SK-N-SH (cell line): ENCODE results near the gene SLC30A10. TPM values are rescaled to one million over a fixed set of nuclear protein-coding genes. Genes with fewer than 3 reads are reported as not detected.

Experiments used
- CTCF ChIA-PET: fragments of 300-600, 350-600 bp; formaldehyde crosslinking; extraction: SDS; loops from one replicate; lab custom pipeline; 2021; lab: Yijun Ruan, JAX
- POLR2A ChIA-PET: fragments of 350-600 bp; sonication (Branson Sonifier 250); formaldehyde crosslinking; extraction: SDS; loops from one replicate; lab custom pipeline; 2020; ENCODE audit warnings: antibody characterized with exemption, inconsistent platforms; lab: Yijun Ruan, JAX
- DNase-seq: peaks from one replicate; pipeline ENCODE4 v3.0.0; 2012
- H2AFZ ChIP-seq: fragments of 200-600 bp; sonication (generic); 2 replicates; pipeline ENCODE4 v1.8.1; 2016; ENCODE audit warnings: antibody characterized with exemption, mild to moderate bottlenecking, low read depth
- H3F3A ChIP-seq: fragments of 200-600 bp; sonication (generic); replicated peaks from 2 replicates; pipeline ENCODE3; 2016; ENCODE audit warnings: antibody characterized with exemption, mild to moderate bottlenecking; ENCODE audit not compliant: insufficient read depth
- H3K27ac ChIP-seq, 2 experiments: fragments of 200-500 bp in 1 of 2; fragments of 200-600 bp in 1 of 2; sonication (Bioruptor generic) in 1 of 2; sonication (generic), shearing (Covaris generic) in 1 of 2; 2 replicates each; pipeline versions ENCODE4 v1.5.1 to v1.6.1; 2014 to 2016; ENCODE audit warnings: low read depth in 2 of 2, inconsistent platforms in 1 of 2, low read length in 1 of 2, mild to moderate bottlenecking in 1 of 2, mixed read lengths in 1 of 2
- H3K27me3 ChIP-seq: fragments of 200-600 bp; sonication (generic), shearing (Covaris generic); 2 replicates; pipeline ENCODE4 v1.6.1; 2016; ENCODE audit warnings: mixed run types; ENCODE audit not compliant: insufficient read depth
- H3K36me3 ChIP-seq, 2 experiments: fragments of 200-500 bp in 1 of 2; fragments of 200-600 bp in 1 of 2; sonication (Bioruptor generic) in 1 of 2; sonication (generic) in 1 of 2; replicated peaks in 1 of 2; 2 replicates each; pipeline versions ENCODE3 to v1.5.1; 2014 to 2016; ENCODE audit warnings: low read length in 1 of 2, mild to moderate bottlenecking in 1 of 2; ENCODE audit not compliant: insufficient read depth in 2 of 2, control insufficient read depth in 1 of 2
- H3K4me1 ChIP-seq, 2 experiments: fragments of 200-500 bp in 1 of 2; fragments of 200-600 bp in 1 of 2; sonication (Bioruptor generic) in 1 of 2; sonication (generic), shearing (Covaris generic) in 1 of 2; 2 replicates each; pipeline versions ENCODE4 v1.5.1 to v1.6.1; 2014 to 2016; ENCODE audit warnings: low read depth in 1 of 2, low read length in 1 of 2, mixed run types in 1 of 2; ENCODE audit not compliant: insufficient read depth in 2 of 2, control insufficient read depth in 1 of 2
- H3K4me2 ChIP-seq: fragments of 200-600 bp; sonication (generic), shearing (Covaris generic); 2 replicates; pipeline ENCODE4 v1.6.1; 2017; ENCODE audit warnings: mixed run types
- H3K4me3 ChIP-seq, 2 experiments: fragments of 200-500 bp in 1 of 2; fragments of 200-600 bp in 1 of 2; sonication (Bioruptor generic) in 1 of 2; sonication (generic), shearing (Covaris generic) in 1 of 2; 2 replicates each; pipeline versions ENCODE4 v1.5.1 to v1.8.1; 2014 to 2016; ENCODE audit warnings: low read depth in 2 of 2, inconsistent platforms in 1 of 2, low read length in 1 of 2, mild to moderate bottlenecking in 1 of 2, mixed read lengths in 1 of 2, moderate library complexity in 1 of 2
- H3K79me2 ChIP-seq: fragments of 200-600 bp; sonication (generic); 2 replicates; pipeline ENCODE4 v1.8.1; 2017; ENCODE audit warnings: mild to moderate bottlenecking; ENCODE audit not compliant: insufficient read depth
- H3K9ac ChIP-seq: fragments of 200-600 bp; sonication (generic); 2 replicates; pipeline ENCODE4 v1.6.1; 2017; ENCODE audit warnings: mixed run types
- H3K9me2 ChIP-seq: fragments of 200-600 bp; sonication (generic); 2 replicates; pipeline ENCODE4 v1.6.1; 2017; ENCODE audit warnings: mixed run types
- H3K9me3 ChIP-seq: fragments of 200-600 bp; sonication (generic); 2 replicates; pipeline ENCODE4 v1.6.1; 2017; ENCODE audit warnings: mixed run types, mild to moderate bottlenecking, moderate library complexity
- H4K20me1 ChIP-seq: fragments of 200-600 bp; sonication (generic); 2 replicates; pipeline ENCODE4 v1.6.1; 2017; ENCODE audit warnings: mild to moderate bottlenecking, mixed run types; ENCODE audit not compliant: insufficient read depth
- CHD2 ChIP-seq: fragments of 150-350 bp; IDR thresholded peaks from 2 replicates; pipeline ENCODE4 v1.6.1; 2018; ENCODE audit warnings: low read length; ENCODE audit not compliant: partially characterized antibody
- EP300 ChIP-seq, 2 experiments: IDR thresholded peaks; 2 replicates each; pipeline versions ENCODE4 v1.4.0 to v1.6.1; 2012; ENCODE audit warnings: borderline replicate concordance in 1 of 2, low read depth in 1 of 2, low read length in 1 of 2
- EZH2phosphoT487 ChIP-seq: fragments of 200-600 bp; sonication (generic); IDR thresholded peaks from 2 replicates; pipeline ENCODE4 v1.6.1; 2017; ENCODE audit warnings: low read depth, mixed run types, mild to moderate bottlenecking, antibody characterized with exemption, moderate library complexity, borderline replicate concordance
- FOSL2 ChIP-seq: IDR thresholded peaks from 2 replicates; pipeline ENCODE4 v1.4.0; 2012; ENCODE audit warnings: low read depth, mild to moderate bottlenecking, moderate library complexity, borderline replicate concordance
- FOXM1 ChIP-seq: IDR thresholded peaks from 2 replicates; pipeline ENCODE4 v1.4.0; 2012; ENCODE audit warnings: low read depth, mild to moderate bottlenecking
- GATA2 ChIP-seq: sonication (generic); formaldehyde crosslinking; IDR thresholded peaks from 2 replicates; pipeline ENCODE4 v1.5.0; 2020; ENCODE audit warnings: mild to moderate bottlenecking, missing genetic modification reagents
- JUND ChIP-seq: IDR thresholded peaks from 2 replicates; pipeline ENCODE4 v1.4.0; 2012
- MEF2A ChIP-seq: IDR thresholded peaks from 2 replicates; pipeline ENCODE4 v1.4.0; 2012; ENCODE audit warnings: low read depth, borderline replicate concordance
- NFIC ChIP-seq: IDR thresholded peaks from 2 replicates; pipeline ENCODE4 v1.4.0; 2012; ENCODE audit warnings: borderline replicate concordance
- PBX3 ChIP-seq: IDR thresholded peaks from 2 replicates; pipeline ENCODE4; 2012
- POLR2AphosphoS5 ChIP-seq: IDR thresholded peaks from 2 replicates; pipeline ENCODE4 v1.6.1; 2012; ENCODE audit warnings: low read depth, low read length
- RCOR1 ChIP-seq: fragments of 150-350 bp; IDR thresholded peaks from 2 replicates; pipeline ENCODE4 v1.6.1; 2017; ENCODE audit warnings: antibody characterized with exemption, low read length
- SIN3A ChIP-seq: IDR thresholded peaks from 2 replicates; pipeline ENCODE4 v1.6.1; 2012; ENCODE audit warnings: low read depth, mild to moderate bottlenecking, low read length, moderate library complexity, borderline replicate concordance
- SMC3 ChIP-seq: IDR thresholded peaks from 2 replicates; pipeline ENCODE4 v1.6.1; 2012; ENCODE audit warnings: low read depth, low read length, improper control_type of control experiment
- TAF1 ChIP-seq: IDR thresholded peaks from 2 replicates; pipeline ENCODE4 v1.6.1; 2012; ENCODE audit warnings: low read depth, mild to moderate bottlenecking, low read length, moderate library complexity, borderline replicate concordance
- TCF12 ChIP-seq: IDR thresholded peaks from 2 replicates; pipeline ENCODE4 v1.4.0; 2012
- TEAD4 ChIP-seq: IDR thresholded peaks from 2 replicates; pipeline ENCODE4 v1.4.0; 2012; ENCODE audit warnings: mild to moderate bottlenecking, borderline replicate concordance; ENCODE audit not compliant: insufficient read depth
- USF2 ChIP-seq: fragments of 150-350 bp; IDR thresholded peaks from 2 replicates; pipeline ENCODE4 v1.6.1; 2017; ENCODE audit warnings: antibody characterized with exemption, low read length, low read depth, borderline replicate concordance
- ZBTB33 ChIP-seq: IDR thresholded peaks from 2 replicates; pipeline ENCODE4 v1.4.0; 2012; ENCODE audit warnings: low read depth, borderline replicate concordance
- WGBS: methylation state at CpG from one replicate; pipeline ENCODE4 v1.1.6; 2017; ENCODE audit warnings: low lambda C conversion rate; 5-methylcytosine and 5-hydroxymethylcytosine counted together
- polyA plus RNA-seq, 3 experiments: library from polyadenylated mRNA; depleted of rRNA; stranded (reverse); fragments of >200 nt; gene quantifications; 2 replicates each; pipeline ENCODE4 v1.2.3, GENCODE V29; 2012

Gene SLC30A10
- polyA plus RNA-seq, 1 of the 3 experiments (the other 2 are of a cell fraction) = 0.02 TPM

- Histone ChIP-seq H3K27me3 (no peaks in the 10 kb centered on the region; the same call in 1 of the 2 replicates), H2AFZ (no peak overlapping the region), H3K36me3 (no peaks in the 10 kb centered on the region), H3K4me2 (no peak overlapping the region), H3K9me2 (no peaks in the 10 kb centered on the region), H4K20me1 (no peaks in the 10 kb centered on the region), H3F3A (no peaks in the 10 kb centered on the region), H3K27ac (no peak overlapping the region), H3K79me2 (no peaks in the 10 kb centered on the region), H3K4me3 (no peak overlapping the region), H3K9ac (no peak overlapping the region), H3K9me3 (no peaks in the 10 kb centered on the region), H3K4me1 (no peaks in the 10 kb centered on the region)
- DNase-seq = no peak
- ChIA-PET POLR2A (no interaction called here), CTCF (no interaction called here)
- TF ChIP-seq EZH2phosphoT487 (no peak), CHD2 (no peak), SMC3 (no peak), EP300 (IDR thresholded peaks at IDR 0.05; ENCODE audit: borderline replicate concordance in 1 of 2, low read depth in 1 of 2, low read length in 1 of 2) (no peak), TAF1 (no peak), FOSL2 (no peak), GATA2 (CRISPR knock-in tag) (no peak), TEAD4 (no peak), RCOR1 (no peak), FOXM1 (no peak), ZBTB33 (no peak), TCF12 (no peak), NFIC (no peak), JUND (no peak), SIN3A (no peak), USF2 (no peak), MEF2A (no peak), POLR2AphosphoS5 (no peak), PBX3 (no peak)
- WGBS = 70% methylated on average over 6 of the region's 6 CpGs
These were observed 17.6 kb downstream of the SLC30A10 start for GRCh38 chr1:219910716-219911115.
